ENCODE results near the gene CTTNBP2NL. TPM values are rescaled to one million over a fixed set of nuclear protein-coding genes. Genes with fewer than 3 reads are reported as not detected.

The CTTNBP2NL gene
- total RNA-seq, 6 experiments from 2014 or later = 3.5 to 8.1 (median 4.8) TPM

DNA sequence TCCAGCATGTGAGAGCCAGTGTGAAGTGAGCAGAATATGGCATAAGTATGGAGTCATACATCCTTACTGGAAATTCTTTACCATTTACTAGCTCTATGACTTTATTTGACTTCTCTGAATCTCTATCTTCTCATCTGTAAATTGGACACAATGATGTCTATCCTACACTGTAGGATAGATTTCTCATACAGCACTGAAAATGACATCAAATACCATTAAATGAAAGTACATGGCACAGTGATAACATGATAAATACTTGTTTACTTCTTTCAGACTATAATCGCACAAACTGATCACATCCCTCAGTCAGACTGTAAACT, 1.3 kb upstream of the CTTNBP2NL start:
- Histone ChIP-seq H3K27ac (peak overlapping the region; percentile 56 to 90 (median 75)), H3K36me3 (no peaks in the 10 kb centered on the region), H3K4me1 (peaks cover 0 to 9% (median 2%) of the 10 kb centered on the region in 4 donors), H3K9me3 (no peaks in the 10 kb centered on the region), H3K27me3 (no peaks in the 10 kb centered on the region), H3K4me3 (no peak overlapping the region)
- 41% methylated on average over 1 of the region's 1 CpG for WGBS (ENCODE audit: insufficient coverage, low coverage, low lambda C conversion rate, missing lambda C conversion rate)
- DNase-seq (no peak), ATAC-seq (no peak)
- TF ChIP-seq, protein P1, sequence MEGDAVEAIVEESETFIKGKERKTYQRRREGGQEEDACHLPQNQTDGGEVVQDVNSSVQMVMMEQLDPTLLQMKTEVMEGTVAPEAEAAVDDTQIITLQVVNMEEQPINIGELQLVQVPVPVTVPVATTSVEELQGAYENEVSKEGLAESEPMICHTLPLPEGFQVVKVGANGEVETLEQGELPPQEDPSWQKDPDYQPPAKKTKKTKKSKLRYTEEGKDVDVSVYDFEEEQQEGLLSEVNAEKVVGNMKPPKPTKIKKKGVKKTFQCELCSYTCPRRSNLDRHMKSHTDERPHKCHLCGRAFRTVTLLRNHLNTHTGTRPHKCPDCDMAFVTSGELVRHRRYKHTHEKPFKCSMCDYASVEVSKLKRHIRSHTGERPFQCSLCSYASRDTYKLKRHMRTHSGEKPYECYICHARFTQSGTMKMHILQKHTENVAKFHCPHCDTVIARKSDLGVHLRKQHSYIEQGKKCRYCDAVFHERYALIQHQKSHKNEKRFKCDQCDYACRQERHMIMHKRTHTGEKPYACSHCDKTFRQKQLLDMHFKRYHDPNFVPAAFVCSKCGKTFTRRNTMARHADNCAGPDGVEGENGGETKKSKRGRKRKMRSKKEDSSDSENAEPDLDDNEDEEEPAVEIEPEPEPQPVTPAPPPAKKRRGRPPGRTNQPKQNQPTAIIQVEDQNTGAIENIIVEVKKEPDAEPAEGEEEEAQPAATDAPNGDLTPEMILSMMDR (IDR thresholded peaks at IDR 0.05) = no peak
- TF ChIP-seq POLR2A (IDR thresholded peaks at IDR 0.05) = no peak
- intact Hi-C loops (cut with DNase I) = loop anchor here in 1 of 2 donors (5.0 kb wide), 1 partner anchor 68 kb away; no protein-coding TSS in a partner anchor

DNA sequence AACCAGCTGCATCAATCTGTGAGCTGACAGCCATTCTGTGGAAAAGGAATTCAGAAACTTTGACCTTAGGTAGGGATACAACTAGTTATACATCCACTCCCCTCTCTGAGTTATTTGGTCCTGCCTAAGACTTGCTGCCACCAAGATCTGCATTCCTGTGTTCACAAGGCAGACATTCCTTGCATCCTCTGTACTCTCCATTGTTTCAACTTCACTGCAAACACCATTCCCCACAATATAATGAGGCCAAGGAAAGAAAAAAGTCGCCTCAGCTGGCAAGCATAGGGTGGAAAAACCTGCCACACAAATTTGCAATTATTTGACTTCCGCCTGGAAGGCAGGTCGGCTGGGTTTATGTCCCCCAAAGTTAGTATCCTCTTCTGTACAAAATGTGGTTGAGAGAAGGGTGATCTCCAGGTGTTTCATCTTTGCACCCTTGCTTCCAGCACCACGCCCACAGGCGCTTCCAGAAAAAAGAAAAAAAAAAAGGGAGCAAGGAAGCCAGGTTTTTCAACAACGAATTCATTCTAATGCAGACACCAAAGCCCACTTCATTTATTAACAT, 676 bp upstream of the CTTNBP2NL start:
- Histone ChIP-seq H3K27me3 (no peaks in the 10 kb centered on the region), H3K36me3 (no peaks in the 10 kb centered on the region), H3K4me3 (peak overlapping the region; percentile 82 to 99 (median 95)), H3K9me3 (no peaks in the 10 kb centered on the region), H3K27ac (peak overlapping the region; percentile 75 to 90 (median 77)), H3K4me1 (peaks cover 0 to 9% (median 2%) of the 10 kb centered on the region in 4 donors)
- TF ChIP-seq, protein P1 (IDR thresholded peaks at IDR 0.05) = no peak
- no peak for TF ChIP-seq POLR2A (IDR thresholded peaks at IDR 0.05)
- ATAC-seq (no peak), DNase-seq (no peak)
- WGBS (ENCODE audit: insufficient coverage, low coverage, low lambda C conversion rate, missing lambda C conversion rate) = 22% methylated on average over 6 of the region's 6 CpGs
- intact Hi-C loops (cut with DNase I) = no loop called here

DNA sequence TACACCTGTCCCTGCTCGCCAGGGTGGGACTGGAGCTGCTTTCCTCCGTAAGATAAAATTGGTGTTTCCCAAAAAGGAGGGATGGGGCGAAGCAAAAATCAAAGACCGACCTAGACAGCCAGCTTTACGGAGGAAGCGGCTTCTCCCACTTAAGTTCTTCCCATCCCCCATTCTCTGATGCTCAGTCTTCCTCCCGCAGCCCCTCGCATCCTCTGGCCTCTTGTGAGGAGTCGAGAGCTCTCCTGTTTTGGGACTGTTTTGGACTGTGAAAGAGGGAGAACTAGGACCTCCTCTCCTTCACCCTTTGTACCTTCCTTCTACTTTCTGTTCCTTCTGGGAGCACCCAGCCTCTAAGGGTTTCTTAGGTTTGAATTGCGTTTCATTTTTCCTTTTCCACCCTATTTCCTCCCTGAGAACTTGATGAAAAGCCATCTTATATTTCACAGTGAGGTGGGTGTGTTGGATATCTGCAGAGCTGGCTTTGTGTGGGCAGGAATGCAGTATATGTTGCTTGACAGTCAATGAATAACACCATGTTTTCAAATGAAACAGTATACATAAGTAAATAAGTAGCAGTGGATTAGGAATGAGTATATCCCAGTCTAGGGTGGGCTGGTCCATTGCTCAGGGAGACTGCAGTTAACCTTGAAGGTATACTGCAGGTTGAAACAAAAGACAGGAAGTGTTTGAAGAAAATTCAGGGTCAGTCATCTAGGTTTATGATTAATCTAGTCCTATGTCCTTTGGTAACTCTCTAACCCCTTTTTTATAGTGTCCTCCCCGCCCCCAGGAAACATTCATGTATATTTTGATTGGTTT, 848 bp downstream of the CTTNBP2NL start:
- 6% methylated on average over 11 of the region's 11 CpGs for WGBS (ENCODE audit: insufficient coverage, low coverage, low lambda C conversion rate, missing lambda C conversion rate)
- DNase-seq = no peak
- TF ChIP-seq, protein P1 (IDR thresholded peaks at IDR 0.05) = no peak
- no peak for TF ChIP-seq POLR2A (IDR thresholded peaks at IDR 0.05)
- intact Hi-C loops (cut with DNase I) = no loop called here
- peak overlapping the region; percentile 75 to 90 (median 77) for H3K27ac ChIP-seq
- no peaks in the 10 kb centered on the region for H3K36me3 ChIP-seq
- H3K9me3 ChIP-seq = no peaks in the 10 kb centered on the region
- H3K4me1 ChIP-seq = peaks cover 0 to 9% (median 2%) of the 10 kb centered on the region in 4 donors
- no peaks in the 10 kb centered on the region for H3K27me3 ChIP-seq
- H3K4me3 ChIP-seq = peak overlapping the region; percentile 82 to 99 (median 95)
- peak in 1 of 4 donors; percentile 1 for ATAC-seq

DNA sequence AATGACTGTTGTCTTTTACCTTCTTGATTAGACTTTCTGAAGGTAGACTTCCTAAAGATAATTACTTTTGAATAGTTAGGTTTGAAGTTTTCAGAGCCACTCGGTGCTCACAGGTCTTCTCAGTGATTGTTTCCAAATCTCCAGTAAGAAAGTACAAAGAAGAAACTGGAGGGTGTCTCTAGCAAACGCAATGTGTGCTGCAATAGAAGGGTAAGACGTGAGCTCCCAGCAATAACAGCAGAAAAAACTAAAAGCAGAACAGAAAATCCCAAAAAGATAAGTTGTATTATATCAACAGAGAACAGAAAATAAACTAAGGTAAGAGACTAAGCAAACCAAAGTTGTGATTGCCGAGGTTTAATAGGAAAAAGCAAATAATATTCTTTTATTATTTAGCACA, 1.8 kb downstream of the CTTNBP2NL start:
- ATAC-seq (no peak), DNase-seq (no peak)
- intact Hi-C loops (cut with DNase I) = no loop called here
- no peaks in the 10 kb centered on the region for H3K27me3 ChIP-seq
- no peak for TF ChIP-seq POLR2A (IDR thresholded peaks at IDR 0.05)
- TF ChIP-seq, protein P1 (IDR thresholded peaks at IDR 0.05) = no peak
- peaks cover 0 to 9% (median 2%) of the 10 kb centered on the region in 4 donors for H3K4me1 ChIP-seq
- WGBS (ENCODE audit: insufficient coverage, low coverage, low lambda C conversion rate, missing lambda C conversion rate) = 53% methylated on average over 4 of the region's 4 CpGs
- H3K9me3 ChIP-seq = no peaks in the 10 kb centered on the region
- H3K4me3 ChIP-seq = no peak overlapping the region
- no peak overlapping the region for H3K27ac ChIP-seq
- H3K36me3 ChIP-seq = no peaks in the 10 kb centered on the region

All from right lobe of liver (tissue), 6 donors.